Measurements from ENCODE around the gene NKX1-2. TPM values are rescaled to one million over a fixed set of nuclear protein-coding genes. Genes with fewer than 3 reads are reported as not detected.

The NKX1-2 gene
- total RNA-seq, 1 experiment from 2014 or later: 3.4 TPM

DNA sequence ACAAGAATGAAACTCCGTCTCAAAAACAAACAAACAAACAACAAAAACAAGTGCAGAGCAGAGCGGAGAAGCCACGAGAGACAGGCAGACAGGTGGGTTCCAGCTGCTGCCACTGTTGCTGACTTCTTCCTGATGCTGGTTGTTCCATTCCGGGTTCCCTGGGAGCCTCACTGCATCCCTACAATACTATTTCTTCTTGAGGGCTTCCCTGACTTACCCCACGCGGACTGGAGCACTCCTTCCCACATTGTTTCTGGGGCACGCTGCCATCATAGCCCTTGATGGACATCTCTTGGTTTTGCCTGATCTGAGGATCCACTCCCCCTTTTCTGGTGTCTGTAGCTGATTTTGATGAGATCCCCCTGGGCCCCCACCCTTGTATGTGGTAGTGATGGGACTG lies 5.6 kb upstream of the NKX1-2 start:
- BruUV-seq (replicated peaks): no TSS peak

DNA sequence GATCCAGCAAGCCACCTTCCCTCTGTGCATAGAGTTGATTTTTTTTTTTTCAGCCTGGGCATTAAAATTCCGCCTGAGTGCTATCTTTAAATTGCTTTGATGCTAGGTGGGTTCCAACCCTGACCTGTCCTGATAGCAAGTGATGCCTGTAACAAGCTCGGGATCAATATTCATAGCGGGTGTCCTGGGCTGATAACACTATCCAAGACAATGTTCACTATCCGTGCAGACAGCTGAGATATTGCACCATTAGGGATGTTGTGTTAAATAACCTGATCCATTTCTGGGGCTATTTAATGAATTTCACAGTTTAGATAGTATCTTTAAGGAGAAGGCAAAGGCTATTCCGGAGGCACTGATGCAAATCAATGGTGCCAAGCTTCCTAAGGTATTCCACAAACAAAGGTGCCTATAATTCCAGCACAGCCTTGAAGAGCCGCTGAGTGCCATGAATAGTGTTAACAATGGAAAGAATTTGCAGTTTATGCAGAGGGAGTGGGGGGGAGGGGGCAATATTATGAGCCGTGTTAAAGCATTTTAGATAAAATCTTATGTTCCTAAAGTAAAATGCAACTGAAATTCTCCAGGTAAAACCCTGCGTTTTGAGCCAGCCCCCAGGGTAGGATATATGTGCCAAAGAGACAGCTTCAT lies 4.2 kb upstream of the NKX1-2 start:
- Histone ChIP-seq H3K79me2 (ENCODE audit: insufficient read depth, low read length) (no peaks in the 10 kb centered on the region), H3K4me2 (ENCODE audit: low read length) (no peak overlapping the region), H2AFZ (ENCODE audit: low read depth, low read length, poor library complexity, severe bottlenecking) (no peak overlapping the region), H3K27ac (ENCODE audit: low read depth, low read length) (no peak overlapping the region), H3K4me1 (ENCODE audit: control insufficient read depth in 1 of 2, insufficient read depth in 2 of 2, low read length in 2 of 2) (peaks cover 11 to 28% of the 10 kb centered on the region in 2 experiments), H4K20me1 (ENCODE audit: insufficient read depth) (no peaks in the 10 kb centered on the region), H3K9me3 (ENCODE audit: control insufficient read depth in 1 of 2, insufficient read depth in 1 of 2, low read depth in 1 of 2, low read length in 2 of 2) (no peaks in the 10 kb centered on the region), H3K9ac (ENCODE audit: low read length) (no peak overlapping the region), H3K36me3 (ENCODE audit: control insufficient read depth in 1 of 2, insufficient read depth in 2 of 2, low read length in 2 of 2) (no peaks in the 10 kb centered on the region), H3K9me2 (ENCODE audit: insufficient read depth) (no peaks in the 10 kb centered on the region), H3K27me3 (ENCODE audit: insufficient read depth, low read length) (no peaks in the 10 kb centered on the region; the same call in 1 of the 2 replicates), H3K4me3 (replicated peaks in 1 of 2; ENCODE audit: low read depth in 1 of 2, low read length in 2 of 2) (no peak overlapping the region)
- CTCF ChIA-PET: no interaction called here
- RAD21 ChIA-PET (ENCODE audit: low non-redundant PET in 1 of 2, low total read pairs in 2 of 2, uncharacterized antibody in 2 of 2, unreplicated experiment in 2 of 2): no interaction called here
- BruUV-seq (replicated peaks): no TSS peak
- no peak for ATAC-seq
- no peak for DNase-seq (ENCODE audit: low read depth, low spot score)
- POLR2A ChIA-PET: interaction anchor here (1.2 kb wide), 1 partner anchor 8 kb away, joined by 4 read pairs; the partner anchor contains the start of gene LHPP
- intact Hi-C loops (cut with micrococcal nuclease): no loop called here
- TF ChIP-seq FOSL1 (IDR thresholded peaks at IDR 0.05; ENCODE audit: low read depth): no peak
- no peak for TF ChIP-seq YY1 (IDR thresholded peaks at IDR 0.05; ENCODE audit: extremely low read depth, insufficient replicate concordance, low read depth, low read length)
- TF ChIP-seq POLR2A (IDR thresholded peaks at IDR 0.05; ENCODE audit: borderline replicate concordance, extremely low read depth, insufficient read depth, insufficient read length): no peak
- no peak for TF ChIP-seq RAD21 (IDR thresholded peaks at IDR 0.05; ENCODE audit: low read depth)
- TF ChIP-seq, protein P1, sequence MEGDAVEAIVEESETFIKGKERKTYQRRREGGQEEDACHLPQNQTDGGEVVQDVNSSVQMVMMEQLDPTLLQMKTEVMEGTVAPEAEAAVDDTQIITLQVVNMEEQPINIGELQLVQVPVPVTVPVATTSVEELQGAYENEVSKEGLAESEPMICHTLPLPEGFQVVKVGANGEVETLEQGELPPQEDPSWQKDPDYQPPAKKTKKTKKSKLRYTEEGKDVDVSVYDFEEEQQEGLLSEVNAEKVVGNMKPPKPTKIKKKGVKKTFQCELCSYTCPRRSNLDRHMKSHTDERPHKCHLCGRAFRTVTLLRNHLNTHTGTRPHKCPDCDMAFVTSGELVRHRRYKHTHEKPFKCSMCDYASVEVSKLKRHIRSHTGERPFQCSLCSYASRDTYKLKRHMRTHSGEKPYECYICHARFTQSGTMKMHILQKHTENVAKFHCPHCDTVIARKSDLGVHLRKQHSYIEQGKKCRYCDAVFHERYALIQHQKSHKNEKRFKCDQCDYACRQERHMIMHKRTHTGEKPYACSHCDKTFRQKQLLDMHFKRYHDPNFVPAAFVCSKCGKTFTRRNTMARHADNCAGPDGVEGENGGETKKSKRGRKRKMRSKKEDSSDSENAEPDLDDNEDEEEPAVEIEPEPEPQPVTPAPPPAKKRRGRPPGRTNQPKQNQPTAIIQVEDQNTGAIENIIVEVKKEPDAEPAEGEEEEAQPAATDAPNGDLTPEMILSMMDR (IDR thresholded peaks at IDR 0.05 in 2 of 3, conservative IDR thresholded peaks at IDR 0.05 in 1 of 3; ENCODE audit: borderline replicate concordance in 1 of 3, insufficient read depth in 1 of 3, low read depth in 2 of 3, low read length in 2 of 3): no peak
- TF ChIP-seq ZFX (IDR thresholded peaks at IDR 0.05): no peak
- TF ChIP-seq EZH2 (IDR thresholded peaks at IDR 0.05): no peak
- no peak for TF ChIP-seq POLR2AphosphoS5 (IDR thresholded peaks at IDR 0.05; ENCODE audit: low read depth, low read length)
- TF ChIP-seq CBX3 (IDR thresholded peaks at IDR 0.05; ENCODE audit: low read depth): no peak
- no peak for TF ChIP-seq SRF (IDR thresholded peaks at IDR 0.05; ENCODE audit: low read depth)
- TF ChIP-seq, protein P2, sequence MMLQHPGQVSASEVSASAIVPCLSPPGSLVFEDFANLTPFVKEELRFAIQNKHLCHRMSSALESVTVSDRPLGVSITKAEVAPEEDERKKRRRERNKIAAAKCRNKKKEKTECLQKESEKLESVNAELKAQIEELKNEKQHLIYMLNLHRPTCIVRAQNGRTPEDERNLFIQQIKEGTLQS (IDR thresholded peaks at IDR 0.05): no peak
- no peak for TF ChIP-seq ZNF274 (IDR thresholded peaks at IDR 0.05; ENCODE audit: low read depth, low read length)
- no peak for TF ChIP-seq EGR1 (IDR thresholded peaks at IDR 0.05; ENCODE audit: low read depth)
- TF ChIP-seq, protein P3, sequence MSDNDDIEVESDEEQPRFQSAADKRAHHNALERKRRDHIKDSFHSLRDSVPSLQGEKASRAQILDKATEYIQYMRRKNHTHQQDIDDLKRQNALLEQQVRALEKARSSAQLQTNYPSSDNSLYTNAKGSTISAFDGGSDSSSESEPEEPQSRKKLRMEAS (IDR thresholded peaks at IDR 0.05): no peak

More for the DNA sequence above, 5.6 kb upstream of the NKX1-2 start:
- RAD21 ChIA-PET (ENCODE audit: low non-redundant PET in 1 of 2, low total read pairs in 2 of 2, uncharacterized antibody in 2 of 2, unreplicated experiment in 2 of 2): no interaction called here
- CTCF ChIA-PET: no interaction called here
- ATAC-seq (no peak), DNase-seq (ENCODE audit: low read depth, low spot score) (no peak)
- Histone ChIP-seq H3K9ac (ENCODE audit: low read length) (no peak overlapping the region), H3K27me3 (ENCODE audit: insufficient read depth, low read length) (no peaks in the 10 kb centered on the region; the same call in 1 of the 2 replicates), H3K9me3 (ENCODE audit: control insufficient read depth in 1 of 2, insufficient read depth in 1 of 2, low read depth in 1 of 2, low read length in 2 of 2) (no peaks in the 10 kb centered on the region), H3K4me2 (ENCODE audit: low read length) (no peak overlapping the region), H2AFZ (ENCODE audit: low read depth, low read length, poor library complexity, severe bottlenecking) (no peak overlapping the region), H4K20me1 (ENCODE audit: insufficient read depth) (no peaks in the 10 kb centered on the region), H3K9me2 (ENCODE audit: insufficient read depth) (no peaks in the 10 kb centered on the region), H3K4me1 (ENCODE audit: control insufficient read depth in 1 of 2, insufficient read depth in 2 of 2, low read length in 2 of 2) (peaks cover 7 to 26% of the 10 kb centered on the region in 2 experiments; a peak in 3 of 4 replicates), H3K27ac (ENCODE audit: low read depth, low read length) (no peak overlapping the region), H3K36me3 (ENCODE audit: control insufficient read depth in 1 of 2, insufficient read depth in 2 of 2, low read length in 2 of 2) (no peaks in the 10 kb centered on the region), H3K4me3 (replicated peaks in 1 of 2; ENCODE audit: low read depth in 1 of 2, low read length in 2 of 2) (no peak overlapping the region), H3K79me2 (ENCODE audit: insufficient read depth, low read length) (no peaks in the 10 kb centered on the region)
- POLR2A ChIA-PET: no interaction called here
- intact Hi-C loops (cut with micrococcal nuclease): no loop called here
- TF ChIP-seq SP1 (IDR thresholded peaks at IDR 0.05; ENCODE audit: low read depth): no peak
- TF ChIP-seq YY1 (IDR thresholded peaks at IDR 0.05; ENCODE audit: extremely low read depth, insufficient replicate concordance, low read depth, low read length): no peak
- TF ChIP-seq EZH2phosphoT487 (IDR thresholded peaks at IDR 0.05; ENCODE audit: borderline replicate concordance): no peak
- TF ChIP-seq ELF1 (IDR thresholded peaks at IDR 0.05; ENCODE audit: borderline replicate concordance, low read depth): no peak
- TF ChIP-seq TCF7L2 (IDR thresholded peaks at IDR 0.05; ENCODE audit: borderline replicate concordance, extremely low read depth, insufficient read depth, insufficient read length): no peak
- no peak for TF ChIP-seq CEBPB (IDR thresholded peaks at IDR 0.05; ENCODE audit: low read depth)
- TF ChIP-seq EGR1 (IDR thresholded peaks at IDR 0.05; ENCODE audit: low read depth): no peak
